Natural killer cell (primary cell): Measurements from ENCODE around the gene SCN1A. TPM values are rescaled to one million over a fixed set of nuclear protein-coding genes. Genes with fewer than 3 reads are reported as not detected.

ENCODE experiments used
- ATAC-seq, 3 donors: fragments of 150-1000 bp in 2 of 3; fragments of 200-7000 bp in 1 of 3; cut with Tn5 transposase; 1 replicate in 1 of 3; 2 replicates in 2 of 3; pipeline ENCODE4 v1.10.0; 2021; ENCODE audit warnings: mild to moderate bottlenecking in 2 of 3, moderate library complexity in 2 of 3
- DNase-seq, 2 donors: peaks; one replicate each; pipeline versions ENCODE4 v3.0.0 to v3.0.0-alpha.2; 2013 to 2021; ENCODE audit warnings: mixed read lengths in 1 of 2
- H3K27ac ChIP-seq: one replicate; pipeline ENCODE4 v1.5.1; 2013; ENCODE audit warnings: mild to moderate bottlenecking, low read length
- H3K27me3 ChIP-seq: one replicate; pipeline ENCODE4 v1.6.1; 2013; ENCODE audit warnings: low read length; ENCODE audit not compliant: control insufficient read depth, insufficient read depth
- H3K36me3 ChIP-seq: one replicate; pipeline ENCODE4 v1.6.1; 2013; ENCODE audit warnings: low read length; ENCODE audit not compliant: control insufficient read depth, insufficient read depth
- H3K4me1 ChIP-seq: one replicate; pipeline ENCODE4 v1.6.1; 2013; ENCODE audit warnings: low read length; ENCODE audit not compliant: control insufficient read depth, insufficient read depth
- H3K4me3 ChIP-seq: one replicate; pipeline ENCODE4 v1.5.1; 2013; ENCODE audit warnings: low read length
- H3K9me3 ChIP-seq: one replicate; pipeline ENCODE4 v1.6.1; 2013; ENCODE audit warnings: low read length; ENCODE audit not compliant: control insufficient read depth, insufficient read depth
- H3K27ac Mint-ChIP-seq, 2 donors: one replicate each; pipeline ENCODE4 v1.8.0; 2022; ENCODE audit warnings: mild to moderate bottlenecking in 2 of 2, mixed read lengths in 2 of 2, moderate library complexity in 1 of 2
- H3K27me3 Mint-ChIP-seq, 2 donors: one replicate each; pipeline ENCODE4 v1.8.0; 2022; ENCODE audit warnings: low read depth in 2 of 2, mixed read lengths in 2 of 2
- H3K36me3 Mint-ChIP-seq: one replicate; pipeline ENCODE4 v1.8.0; 2022; ENCODE audit warnings: mixed read lengths
- H3K4me1 Mint-ChIP-seq, 2 donors: one replicate each; pipeline ENCODE4 v1.8.0; 2022; ENCODE audit warnings: mixed read lengths in 2 of 2
- H3K4me3 Mint-ChIP-seq: one replicate; pipeline ENCODE4 v1.8.0; 2022; ENCODE audit warnings: mild to moderate bottlenecking, moderate library complexity, mixed read lengths
- H3K9me3 Mint-ChIP-seq, 2 donors: one replicate each; pipeline ENCODE4 v1.8.0; 2022; ENCODE audit warnings: mixed read lengths in 2 of 2
- WGBS: methylation state at CpG from one replicate; pipeline ENCODE4 v1.1.7; 2013; ENCODE audit warnings: missing lambda C conversion rate; ENCODE audit not compliant: insufficient coverage; 5-methylcytosine and 5-hydroxymethylcytosine counted together
- intact Hi-C: fragments of 100-400 bp; cut with micrococcal nuclease; formaldehyde crosslinking; loops from one replicate; pipeline ENCODE4 v1.14.2; 2022
- total RNA-seq, 4 donors: library from RNA; stranded (reverse); fragments of 120-200 nt in 1 of 4; gene quantifications; one replicate each; pipeline versions ENCODE4 v1.2.3 to v1.2.4, GENCODE V29; 2013 to 2022
- TF ChIP-seq, protein P1 (sequence below): fragments of 200-600 bp; IDR thresholded peaks from one replicate; pipeline ENCODE4 v1.8.0; 2022; ENCODE audit warnings: antibody characterized with exemption

Gene SCN1A
- total RNA-seq, 3 donors from 2014 or later (not counting 1 experiment from before 2014, with no cell fraction given) = not detected

DNA sequence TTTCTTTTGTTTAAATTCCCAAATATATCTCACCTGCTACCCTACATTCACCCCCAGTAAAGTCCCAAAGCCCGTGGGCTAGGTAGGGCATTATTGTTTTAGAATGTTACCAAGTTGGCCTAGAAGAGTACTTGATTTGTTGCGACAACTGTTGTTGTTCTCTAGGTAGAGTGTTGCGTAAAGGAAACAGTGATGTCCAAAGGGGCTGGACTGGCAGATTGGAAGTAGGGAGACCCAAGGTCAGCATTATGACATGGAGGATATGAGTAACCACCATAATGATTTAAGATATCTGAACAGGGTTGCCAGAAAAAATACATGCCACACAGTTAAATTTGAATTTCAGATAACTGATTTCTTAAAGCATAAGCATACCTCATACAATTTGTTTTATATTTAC is 39.2 kb downstream of the SCN1A start:
- no peaks in the 10 kb centered on the region for H3K4me1 Mint-ChIP-seq
- DNase-seq (no peak), ATAC-seq (no peak)
- H3K4me3 Mint-ChIP-seq = no peak overlapping the region
- H3K9me3 Mint-ChIP-seq = no peaks in the 10 kb centered on the region
- no peak overlapping the region for H3K27ac ChIP-seq
- TF ChIP-seq, protein P1, sequence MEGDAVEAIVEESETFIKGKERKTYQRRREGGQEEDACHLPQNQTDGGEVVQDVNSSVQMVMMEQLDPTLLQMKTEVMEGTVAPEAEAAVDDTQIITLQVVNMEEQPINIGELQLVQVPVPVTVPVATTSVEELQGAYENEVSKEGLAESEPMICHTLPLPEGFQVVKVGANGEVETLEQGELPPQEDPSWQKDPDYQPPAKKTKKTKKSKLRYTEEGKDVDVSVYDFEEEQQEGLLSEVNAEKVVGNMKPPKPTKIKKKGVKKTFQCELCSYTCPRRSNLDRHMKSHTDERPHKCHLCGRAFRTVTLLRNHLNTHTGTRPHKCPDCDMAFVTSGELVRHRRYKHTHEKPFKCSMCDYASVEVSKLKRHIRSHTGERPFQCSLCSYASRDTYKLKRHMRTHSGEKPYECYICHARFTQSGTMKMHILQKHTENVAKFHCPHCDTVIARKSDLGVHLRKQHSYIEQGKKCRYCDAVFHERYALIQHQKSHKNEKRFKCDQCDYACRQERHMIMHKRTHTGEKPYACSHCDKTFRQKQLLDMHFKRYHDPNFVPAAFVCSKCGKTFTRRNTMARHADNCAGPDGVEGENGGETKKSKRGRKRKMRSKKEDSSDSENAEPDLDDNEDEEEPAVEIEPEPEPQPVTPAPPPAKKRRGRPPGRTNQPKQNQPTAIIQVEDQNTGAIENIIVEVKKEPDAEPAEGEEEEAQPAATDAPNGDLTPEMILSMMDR = no peak
- no peak overlapping the region for H3K4me3 ChIP-seq
- H3K36me3 ChIP-seq = no peaks in the 10 kb centered on the region
- intact Hi-C loops = no loop called here
- H3K4me1 ChIP-seq = no peaks in the 10 kb centered on the region
- no peaks in the 10 kb centered on the region for H3K9me3 ChIP-seq
- H3K27me3 ChIP-seq = no peaks in the 10 kb centered on the region
- 93% methylated on average over 2 of the region's 3 CpGs for WGBS
- no peaks in the 10 kb centered on the region for H3K36me3 Mint-ChIP-seq
- H3K27ac Mint-ChIP-seq = no peak overlapping the region
- H3K27me3 Mint-ChIP-seq = no peaks in the 10 kb centered on the region

DNA sequence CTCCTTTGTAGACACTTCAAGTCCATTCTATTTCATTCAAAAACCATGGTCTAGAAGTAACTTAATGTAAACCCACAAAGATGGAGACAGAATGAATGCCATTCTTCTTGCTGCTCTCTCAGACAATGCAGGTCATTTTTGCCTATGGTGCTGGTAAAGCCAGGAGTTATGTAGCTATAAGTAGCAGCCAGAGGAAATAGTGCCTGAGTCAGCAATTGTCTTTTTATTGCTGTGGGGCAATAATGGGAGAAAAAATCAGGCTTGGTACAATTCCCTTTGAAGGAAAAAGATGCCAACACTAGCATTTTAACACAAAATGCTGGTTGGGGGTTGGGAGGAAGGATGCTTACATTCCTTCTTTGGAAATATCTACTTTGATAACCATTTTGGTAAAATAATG is 43.5 kb downstream of the SCN1A start:
- Mint-ChIP-seq H3K4me1 (peaks cover 0 to 9% of the 10 kb centered on the region in 2 donors), H3K36me3 (no peaks in the 10 kb centered on the region), H3K27ac (no peak overlapping the region), H3K4me3 (no peak overlapping the region), H3K27me3 (no peaks in the 10 kb centered on the region), H3K9me3 (no peaks in the 10 kb centered on the region)
- Histone ChIP-seq H3K9me3 (no peaks in the 10 kb centered on the region), H3K27ac (no peak overlapping the region), H3K4me1 (no peaks in the 10 kb centered on the region), H3K36me3 (no peaks in the 10 kb centered on the region), H3K27me3 (no peaks in the 10 kb centered on the region), H3K4me3 (no peak overlapping the region)
- no peak for DNase-seq
- intact Hi-C loops = no loop called here
- no peak for ATAC-seq
- TF ChIP-seq, protein P1 = no peak

DNA sequence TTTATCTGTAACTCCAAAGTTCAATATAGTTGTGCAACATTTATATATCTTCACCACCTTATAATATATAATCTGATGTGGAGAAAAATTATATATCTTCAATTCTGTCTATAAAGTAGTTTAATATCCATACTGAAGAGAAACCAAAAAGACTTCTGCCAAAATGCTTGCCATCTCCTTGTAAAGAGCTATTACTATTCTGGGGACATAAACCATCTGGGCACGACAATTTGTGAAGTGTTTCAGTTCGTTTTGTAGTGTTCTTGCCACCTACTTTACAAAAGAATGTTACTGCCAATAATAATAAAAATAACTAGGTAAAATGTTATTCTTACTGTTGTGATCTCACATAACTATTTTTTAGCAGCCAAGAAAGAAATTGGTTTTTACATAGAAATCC is 45.1 kb downstream of the SCN1A start:
- no peak overlapping the region for H3K27ac Mint-ChIP-seq
- DNase-seq = no peak
- intact Hi-C loops = no loop called here
- 86% methylated on average over 1 of the region's 2 CpGs for WGBS
- ATAC-seq = no peak
- no peaks in the 10 kb centered on the region for H3K36me3 Mint-ChIP-seq
- no peaks in the 10 kb centered on the region for H3K9me3 Mint-ChIP-seq
- Histone ChIP-seq H3K4me1 (no peaks in the 10 kb centered on the region), H3K9me3 (no peaks in the 10 kb centered on the region), H3K36me3 (no peaks in the 10 kb centered on the region), H3K27me3 (no peaks in the 10 kb centered on the region), H3K27ac (no peak overlapping the region), H3K4me3 (no peak overlapping the region)
- H3K27me3 Mint-ChIP-seq = no peaks in the 10 kb centered on the region
- TF ChIP-seq, protein P1 = no peak
- peaks cover 0 to 9% of the 10 kb centered on the region in 2 donors for H3K4me1 Mint-ChIP-seq
- H3K4me3 Mint-ChIP-seq = no peak overlapping the region

DNA sequence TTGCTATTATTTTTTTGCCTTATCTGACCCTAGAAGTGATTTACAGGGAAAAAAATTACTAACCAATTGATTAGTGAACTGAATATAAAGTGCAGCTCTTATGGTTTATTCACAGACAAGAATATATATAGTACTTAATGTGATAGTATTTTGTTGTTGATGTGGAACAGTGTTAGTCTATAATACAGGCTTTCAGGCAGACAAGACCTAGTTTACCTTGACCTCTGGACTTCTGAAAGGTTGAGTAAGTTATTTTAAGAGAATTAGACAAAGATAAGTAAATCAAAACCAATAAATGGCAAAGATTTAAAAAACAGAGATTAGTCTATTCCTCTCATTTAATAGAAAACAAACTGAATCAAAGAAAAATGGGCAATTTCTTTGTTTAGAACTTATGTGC is 46.0 kb downstream of the SCN1A start:
- H3K27ac Mint-ChIP-seq = no peak overlapping the region
- DNase-seq (no peak), ATAC-seq (no peak)
- no peaks in the 10 kb centered on the region for H3K4me1 ChIP-seq
- H3K4me1 Mint-ChIP-seq = peaks cover 0 to 9% of the 10 kb centered on the region in 2 donors
- H3K4me3 Mint-ChIP-seq = no peak overlapping the region
- TF ChIP-seq, protein P1 = no peak
- no peaks in the 10 kb centered on the region for H3K36me3 Mint-ChIP-seq
- no peaks in the 10 kb centered on the region for H3K27me3 ChIP-seq
- H3K36me3 ChIP-seq = no peaks in the 10 kb centered on the region
- H3K4me3 ChIP-seq = no peak overlapping the region
- H3K9me3 ChIP-seq = no peaks in the 10 kb centered on the region
- H3K27me3 Mint-ChIP-seq = no peaks in the 10 kb centered on the region
- no peak overlapping the region for H3K27ac ChIP-seq
- no peaks in the 10 kb centered on the region for H3K9me3 Mint-ChIP-seq
- intact Hi-C loops = no loop called here
